HCT116 (cell line): Measurements from ENCODE around the gene SRSF7. TPM values are rescaled to one million over a fixed set of nuclear protein-coding genes. Genes with fewer than 3 reads are reported as not detected.

Source experiments
- ATAC-seq: fragments of 200-7000 bp; cut with Tn5 transposase; 2 replicates; pipeline ENCODE4 v1.9.1; 2020; ENCODE audit warnings: mild to moderate bottlenecking, moderate library complexity
- BruUV-seq: library from RNA; stranded (reverse); fragments of 400-500 nt; replicated peaks from 2 replicates; lab custom pipeline; 2021; lab: Mats Ljungman, UMichigan
- CTCF ChIA-PET: fragments of 300-600 bp; sonication (Branson Sonifier 250); formaldehyde crosslinking; loops from one replicate; lab custom pipeline; 2021; ENCODE audit warnings: antibody characterized with exemption; lab: Charles Lee
- POLR2A ChIA-PET: fragments of 300-600, 350-600 bp; sonication (Branson Sonifier 250); formaldehyde crosslinking; loops from one replicate; lab custom pipeline; 2021; ENCODE audit warnings: antibody characterized with exemption; lab: Charles Lee
- RAD21 ChIA-PET, 2 experiments: fragments of 300-600 bp; sonication (Branson Sonifier 250); formaldehyde crosslinking; loops; one replicate each; lab custom pipeline; 2023; ENCODE audit warnings: low total read pairs in 2 of 2; ENCODE audit not compliant: uncharacterized antibody in 2 of 2, unreplicated experiment in 2 of 2, low non-redundant PET in 1 of 2; lab: Charles Lee
- DNase-seq: peaks from one replicate; pipeline ENCODE4 v3.0.0-alpha.2; 2010; ENCODE audit warnings: low read depth, low spot score
- H2AFZ ChIP-seq: fragments of 200-600 bp; shearing (Covaris generic), sonication (generic); 2 replicates; pipeline ENCODE4 v1.6.1; 2017; ENCODE audit warnings: low read depth, mixed run types, mixed read lengths, antibody characterized with exemption, low read length; ENCODE audit not compliant: poor library complexity, severe bottlenecking
- H3K27ac ChIP-seq: 2 replicates; pipeline ENCODE4 v1.5.1; 2012; ENCODE audit warnings: low read depth, low read length
- H3K27me3 ChIP-seq: fragments of 200-600 bp; sonication (generic); 2 replicates; pipeline ENCODE4 v1.6.1; 2016; ENCODE audit warnings: mixed run types, low read length, mixed read lengths; ENCODE audit not compliant: insufficient read depth
- H3K36me3 ChIP-seq, 2 experiments: fragments of 200-500 bp in 1 of 2; fragments of 200-600 bp in 1 of 2; sonication (Bioruptor generic) in 1 of 2; sonication (generic) in 1 of 2; 2 replicates each; pipeline versions ENCODE4 v1.5.1 to v1.6.1; 2014 to 2016; ENCODE audit warnings: low read length in 2 of 2, inconsistent platforms in 1 of 2, mixed read lengths in 1 of 2, mixed run types in 1 of 2; ENCODE audit not compliant: insufficient read depth in 2 of 2, control insufficient read depth in 1 of 2
- H3K4me1 ChIP-seq, 2 experiments: fragments of 200-600 bp in 1 of 2; sonication (generic) in 1 of 2; 2 replicates each; pipeline versions ENCODE4 v1.5.1 to v1.6.1; 2012 to 2017; ENCODE audit warnings: low read length in 2 of 2, inconsistent platforms in 1 of 2, mild to moderate bottlenecking in 1 of 2, mixed read lengths in 1 of 2, mixed run types in 1 of 2, moderate library complexity in 1 of 2; ENCODE audit not compliant: insufficient read depth in 2 of 2, control insufficient read depth in 1 of 2
- H3K4me2 ChIP-seq: fragments of 200-600 bp; sonication (generic); 2 replicates; pipeline ENCODE4 v1.6.1; 2017; ENCODE audit warnings: mixed run types, low read length, mixed read lengths
- H3K4me3 ChIP-seq, 2 experiments: fragments of 200-600 bp in 1 of 2; sonication (generic) in 1 of 2; replicated peaks in 1 of 2; 2 replicates each; pipeline ENCODE4 v1.5.1; 2011 to 2016; ENCODE audit warnings: low read length in 2 of 2, control low read depth in 1 of 2, low read depth in 1 of 2, mild to moderate bottlenecking in 1 of 2, mixed read lengths in 1 of 2, mixed run types in 1 of 2
- H3K79me2 ChIP-seq: fragments of 200-600 bp; sonication (generic); 2 replicates; pipeline ENCODE4 v1.6.1; 2017; ENCODE audit warnings: mild to moderate bottlenecking, mixed run types, low read length, moderate library complexity, mixed read lengths; ENCODE audit not compliant: insufficient read depth
- H3K9ac ChIP-seq: fragments of 200-600 bp; sonication (generic); 2 replicates; pipeline ENCODE4 v1.6.1; 2016; ENCODE audit warnings: low read length, mixed read lengths
- H3K9me2 ChIP-seq: fragments of 200-600 bp; sonication (generic), shearing (Covaris generic); 2 replicates; pipeline ENCODE4 v1.6.1; 2017; ENCODE audit warnings: mixed run types, mild to moderate bottlenecking, moderate library complexity; ENCODE audit not compliant: insufficient read depth
- H3K9me3 ChIP-seq, 2 experiments: fragments of 200-500 bp in 1 of 2; fragments of 200-600 bp in 1 of 2; sonication (Bioruptor generic) in 1 of 2; sonication (generic) in 1 of 2; 2 replicates each; pipeline ENCODE4 v1.6.1; 2014 to 2017; ENCODE audit warnings: low read length in 2 of 2, mixed read lengths in 2 of 2, inconsistent platforms in 1 of 2, low read depth in 1 of 2, mild to moderate bottlenecking in 1 of 2, mixed run types in 1 of 2, moderate library complexity in 1 of 2; ENCODE audit not compliant: control insufficient read depth in 1 of 2, insufficient read depth in 1 of 2
- H4K20me1 ChIP-seq: fragments of 200-600 bp; sonication (generic), shearing (Covaris generic); 2 replicates; pipeline ENCODE4 v1.6.1; 2017; ENCODE audit warnings: mixed run types, mild to moderate bottlenecking, moderate library complexity; ENCODE audit not compliant: insufficient read depth
- EZH2phosphoT487 ChIP-seq: fragments of 200-600 bp; IDR thresholded peaks from 2 replicates; pipeline ENCODE4 v1.6.1; 2018; ENCODE audit warnings: antibody characterized with exemption, borderline replicate concordance
- MAX ChIP-seq: IDR thresholded peaks from 2 replicates; pipeline ENCODE4 v1.6.1; 2012
- POLR2A ChIP-seq: IDR thresholded peaks from 2 replicates; pipeline ENCODE4 v1.7.0; 2011; ENCODE audit warnings: borderline replicate concordance; ENCODE audit not compliant: insufficient read depth, insufficient read length; ENCODE audit errors: extremely low read depth
- SIN3A ChIP-seq: IDR thresholded peaks from 2 replicates; pipeline ENCODE4 v1.6.1; 2012; ENCODE audit warnings: low read depth
- SP1 ChIP-seq: IDR thresholded peaks from 2 replicates; pipeline ENCODE4 v1.6.1; 2012; ENCODE audit warnings: low read depth
- SRF ChIP-seq: IDR thresholded peaks from 2 replicates; pipeline ENCODE4 v1.6.1; 2012; ENCODE audit warnings: low read depth
- YY1 ChIP-seq: IDR thresholded peaks from 2 replicates; pipeline ENCODE4 v1.6.1; 2011; ENCODE audit warnings: low read length, low read depth, moderate library complexity, mild to moderate bottlenecking; ENCODE audit not compliant: insufficient replicate concordance; ENCODE audit errors: extremely low read depth
- ZNF274 ChIP-seq: fragments of 200-500 bp; sonication (Bioruptor generic); IDR thresholded peaks from 2 replicates; pipeline ENCODE4 v1.6.1; 2014; ENCODE audit warnings: mild to moderate bottlenecking, low read depth, low read length, inconsistent platforms
- intact Hi-C: fragments of 100-400 bp; cut with micrococcal nuclease; formaldehyde crosslinking; loops from 2 replicates; pipeline ENCODE4 v1.10.0; 2022
- total RNA-seq: library from RNA; stranded (reverse); gene quantifications from one replicate; pipeline ENCODE4 v1.2.1, GENCODE V29; 2021; ENCODE audit not compliant: unreplicated experiment
- TF ChIP-seq, protein P1 (sequence below), 3 experiments: fragments of 200-600 bp in 1 of 3; sonication (generic) in 1 of 3; IDR thresholded peaks in 2 of 3; conservative IDR thresholded peaks in 1 of 3; 2 replicates each; pipeline ENCODE4 v1.5.1; 2012 to 2017; ENCODE audit warnings: low read depth in 2 of 3, low read length in 2 of 3, antibody characterized with exemption in 1 of 3, borderline replicate concordance in 1 of 3, control low read depth in 1 of 3, mild to moderate bottlenecking in 1 of 3, mixed read lengths in 1 of 3, mixed run types in 1 of 3, moderate library complexity in 1 of 3; ENCODE audit not compliant: insufficient read depth in 1 of 3

The SRSF7 gene
- total RNA-seq, 1 experiment from 2014 or later = 215 TPM

DNA sequence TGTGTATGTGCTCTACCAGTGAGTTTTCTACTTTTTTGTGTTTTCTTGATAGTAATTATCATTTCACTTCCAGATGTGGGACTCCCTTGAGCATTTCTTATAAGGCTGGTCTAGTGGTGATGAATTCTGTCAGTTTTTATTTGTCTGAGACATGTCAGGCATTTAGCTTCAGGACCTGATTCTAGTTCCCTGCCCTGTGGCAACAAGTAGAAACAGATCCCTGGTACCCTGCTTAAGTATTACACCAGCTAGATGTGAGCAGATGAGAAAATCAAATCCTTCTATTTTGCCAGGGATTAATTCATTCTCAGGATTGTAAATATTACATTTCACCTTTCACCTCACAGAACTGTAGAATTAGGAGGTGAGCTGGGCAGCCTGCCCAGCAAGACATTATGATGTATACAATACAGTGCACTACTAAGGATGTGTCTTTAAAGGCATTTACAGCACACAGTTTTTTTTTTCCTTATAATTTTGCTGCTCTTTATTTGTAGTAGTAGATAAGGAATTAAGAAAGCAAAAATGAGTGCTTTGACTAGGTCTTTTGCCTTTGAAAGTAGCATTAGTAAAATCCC is 50.2 kb downstream of the SRSF7 start:
- ATAC-seq (no peak), DNase-seq (no peak)
- BruUV-seq = TSS peak; percentile 39
- CTCF ChIA-PET = no interaction called here
- RAD21 ChIA-PET = no interaction called here
- H3K9ac ChIP-seq = no peak overlapping the region
- H3K36me3 ChIP-seq = no peaks in the 10 kb centered on the region
- no peaks in the 10 kb centered on the region for H3K79me2 ChIP-seq
- no peaks in the 10 kb centered on the region for H3K4me1 ChIP-seq
- no peaks in the 10 kb centered on the region for H3K9me2 ChIP-seq
- H3K4me2 ChIP-seq = no peak overlapping the region
- no peaks in the 10 kb centered on the region for H3K9me3 ChIP-seq
- POLR2A ChIA-PET = no interaction called here
- no peaks in the 10 kb centered on the region for H3K27me3 ChIP-seq
- no peak overlapping the region for H3K4me3 ChIP-seq
- TF ChIP-seq MAX (no peak), EZH2phosphoT487 (no peak), SP1 (no peak), SRF (no peak), POLR2A (no peak)
- intact Hi-C loops = no loop called here
- no peak overlapping the region for H3K27ac ChIP-seq
- no peaks in the 10 kb centered on the region for H4K20me1 ChIP-seq
- no peak overlapping the region for H2AFZ ChIP-seq

DNA sequence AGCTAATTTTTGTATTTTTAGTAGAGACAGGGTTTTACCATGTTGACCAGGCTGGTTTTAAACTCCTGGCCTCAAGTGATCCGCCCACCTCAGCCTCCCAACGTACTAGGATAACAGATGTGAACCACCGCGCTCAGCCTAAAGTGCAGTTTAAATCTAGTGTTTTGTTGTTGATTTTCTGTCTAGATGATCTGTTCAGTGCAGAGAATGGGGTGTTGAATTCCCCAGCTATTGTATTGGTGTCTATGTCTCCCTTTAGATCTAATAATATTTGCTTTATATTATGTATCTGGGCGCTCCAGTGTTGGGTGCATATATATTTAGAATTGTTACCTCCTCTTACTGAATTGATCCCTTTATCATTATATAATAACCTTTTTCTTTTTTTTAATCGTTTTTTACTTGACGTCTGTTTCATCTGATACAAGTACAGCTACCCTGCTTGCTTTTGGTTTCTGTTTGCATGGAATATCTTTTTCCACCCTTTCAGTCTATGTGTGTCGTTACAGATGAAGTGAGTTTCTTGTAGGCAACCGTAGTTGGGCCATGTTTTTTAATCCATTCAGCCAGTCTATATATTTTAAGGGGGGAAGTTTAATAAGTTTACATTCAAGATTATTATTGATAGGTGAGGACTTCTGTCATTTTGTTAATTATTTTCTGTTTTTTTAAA is 50.9 kb downstream of the SRSF7 start:
- Histone ChIP-seq H3K4me1 (no peaks in the 10 kb centered on the region), H3K4me3 (no peak overlapping the region), H3K27me3 (no peaks in the 10 kb centered on the region), H3K36me3 (no peaks in the 10 kb centered on the region), H4K20me1 (no peaks in the 10 kb centered on the region), H3K79me2 (no peaks in the 10 kb centered on the region), H3K9ac (no peak overlapping the region), H3K9me3 (no peaks in the 10 kb centered on the region)
- ATAC-seq = no peak
- CTCF ChIA-PET = no interaction called here
- RAD21 ChIA-PET = no interaction called here
- intact Hi-C loops = no loop called here
- POLR2A ChIA-PET = no interaction called here
- TF ChIP-seq, protein P1, sequence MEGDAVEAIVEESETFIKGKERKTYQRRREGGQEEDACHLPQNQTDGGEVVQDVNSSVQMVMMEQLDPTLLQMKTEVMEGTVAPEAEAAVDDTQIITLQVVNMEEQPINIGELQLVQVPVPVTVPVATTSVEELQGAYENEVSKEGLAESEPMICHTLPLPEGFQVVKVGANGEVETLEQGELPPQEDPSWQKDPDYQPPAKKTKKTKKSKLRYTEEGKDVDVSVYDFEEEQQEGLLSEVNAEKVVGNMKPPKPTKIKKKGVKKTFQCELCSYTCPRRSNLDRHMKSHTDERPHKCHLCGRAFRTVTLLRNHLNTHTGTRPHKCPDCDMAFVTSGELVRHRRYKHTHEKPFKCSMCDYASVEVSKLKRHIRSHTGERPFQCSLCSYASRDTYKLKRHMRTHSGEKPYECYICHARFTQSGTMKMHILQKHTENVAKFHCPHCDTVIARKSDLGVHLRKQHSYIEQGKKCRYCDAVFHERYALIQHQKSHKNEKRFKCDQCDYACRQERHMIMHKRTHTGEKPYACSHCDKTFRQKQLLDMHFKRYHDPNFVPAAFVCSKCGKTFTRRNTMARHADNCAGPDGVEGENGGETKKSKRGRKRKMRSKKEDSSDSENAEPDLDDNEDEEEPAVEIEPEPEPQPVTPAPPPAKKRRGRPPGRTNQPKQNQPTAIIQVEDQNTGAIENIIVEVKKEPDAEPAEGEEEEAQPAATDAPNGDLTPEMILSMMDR (IDR thresholded peaks at IDR 0.05 in 2 of 3, conservative IDR thresholded peaks at IDR 0.05 in 1 of 3; ENCODE audit: borderline replicate concordance in 1 of 3, insufficient read depth in 1 of 3, low read depth in 2 of 3, low read length in 2 of 3) = no peak
- TF ChIP-seq ZNF274 (no peak), YY1 (no peak), SIN3A (no peak), POLR2A (no peak)
- TF ChIP-seq, all 23 proteins: peak for 0
- H3K9me2 ChIP-seq = no peaks in the 10 kb centered on the region
- no peak overlapping the region for H2AFZ ChIP-seq
- no peak overlapping the region for H3K4me2 ChIP-seq
- no peak for DNase-seq
- H3K27ac ChIP-seq = no peak overlapping the region
- BruUV-seq = no TSS peak
